NB4 (cell line): ENCODE data around the gene C20orf141.

ENCODE experiments used
- POLR2A ChIP-seq: IDR thresholded peaks from 2 replicates; pipeline ENCODE4 v1.6.1; 2011; ENCODE audit warnings: mild to moderate bottlenecking; ENCODE audit not compliant: insufficient read length; ENCODE audit errors: extremely low read depth
- TF ChIP-seq, protein P1 (sequence below): IDR thresholded peaks from one replicate; pipeline ENCODE4 v1.5.1; 2012; ENCODE audit warnings: low read depth, low read length
- TF ChIP-seq, protein P2 (sequence below): IDR thresholded peaks from 2 replicates; pipeline ENCODE4 v1.6.1; 2011; ENCODE audit warnings: low read depth, low read length

GRCh38 chr20:2846698-2847097, 31.9 kb downstream of the C20orf141 start:
- TF ChIP-seq POLR2A, result no peak
- TF ChIP-seq, protein P1, sequence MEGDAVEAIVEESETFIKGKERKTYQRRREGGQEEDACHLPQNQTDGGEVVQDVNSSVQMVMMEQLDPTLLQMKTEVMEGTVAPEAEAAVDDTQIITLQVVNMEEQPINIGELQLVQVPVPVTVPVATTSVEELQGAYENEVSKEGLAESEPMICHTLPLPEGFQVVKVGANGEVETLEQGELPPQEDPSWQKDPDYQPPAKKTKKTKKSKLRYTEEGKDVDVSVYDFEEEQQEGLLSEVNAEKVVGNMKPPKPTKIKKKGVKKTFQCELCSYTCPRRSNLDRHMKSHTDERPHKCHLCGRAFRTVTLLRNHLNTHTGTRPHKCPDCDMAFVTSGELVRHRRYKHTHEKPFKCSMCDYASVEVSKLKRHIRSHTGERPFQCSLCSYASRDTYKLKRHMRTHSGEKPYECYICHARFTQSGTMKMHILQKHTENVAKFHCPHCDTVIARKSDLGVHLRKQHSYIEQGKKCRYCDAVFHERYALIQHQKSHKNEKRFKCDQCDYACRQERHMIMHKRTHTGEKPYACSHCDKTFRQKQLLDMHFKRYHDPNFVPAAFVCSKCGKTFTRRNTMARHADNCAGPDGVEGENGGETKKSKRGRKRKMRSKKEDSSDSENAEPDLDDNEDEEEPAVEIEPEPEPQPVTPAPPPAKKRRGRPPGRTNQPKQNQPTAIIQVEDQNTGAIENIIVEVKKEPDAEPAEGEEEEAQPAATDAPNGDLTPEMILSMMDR, result no peak
- TF ChIP-seq, protein P2, sequence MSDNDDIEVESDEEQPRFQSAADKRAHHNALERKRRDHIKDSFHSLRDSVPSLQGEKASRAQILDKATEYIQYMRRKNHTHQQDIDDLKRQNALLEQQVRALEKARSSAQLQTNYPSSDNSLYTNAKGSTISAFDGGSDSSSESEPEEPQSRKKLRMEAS, result no peak
